B cell (primary cell): Measurements from ENCODE around the gene TUBA3D. TPM values are rescaled to one million over a fixed set of nuclear protein-coding genes. Genes with fewer than 3 reads are reported as not detected.
"Not testable (repeated sequence)": the region's sequence is repeated elsewhere in the genome, so short reads cannot be mapped to it uniquely, and the experiment has no call there.

ENCODE experiments used
- ATAC-seq: fragments of 200-7000 bp; cut with Tn5 transposase; one replicate; pipeline ENCODE4 v1.10.0; 2021; ENCODE audit warnings: low read depth, mild to moderate bottlenecking, moderate number of reproducible peaks, moderate library complexity
- CTCF ChIA-PET: fragments of 350-600 bp; sonication (Branson Sonifier 250); formaldehyde crosslinking; loops from one replicate; lab custom pipeline; 2021; ENCODE audit warnings: antibody characterized with exemption, inconsistent platforms; lab: Charles Lee
- POLR2A ChIA-PET: fragments of 350-600 bp; sonication (Branson Sonifier 250); formaldehyde crosslinking; loops from one replicate; lab custom pipeline; 2021; ENCODE audit warnings: antibody characterized with exemption; lab: Charles Lee
- DNase-seq: peaks from one replicate; pipeline ENCODE4 v3.0.0; 2013
- H2AFZ ChIP-seq: 2 replicates; pipeline ENCODE4 v1.6.1; 2012; ENCODE audit warnings: mild to moderate bottlenecking, low read depth, low read length; ENCODE audit not compliant: insufficient read depth, poor library complexity, severe bottlenecking
- H3K27ac ChIP-seq, 2 donors: 1 replicate in 1 of 2; 2 replicates in 1 of 2; pipeline ENCODE4 v1.5.1; 2012 to 2013; ENCODE audit warnings: low read length in 2 of 2, mild to moderate bottlenecking in 2 of 2, moderate library complexity in 1 of 2
- H3K27me3 ChIP-seq, 4 experiments: fragments of 200-600 bp in 1 of 4; sonication (generic) in 1 of 4; replicated peaks in 1 of 4; 1 replicate in 2 of 4; 2 replicates in 2 of 4; pipeline versions ENCODE4 v1.6.1 to v1.7.0; 2013 to 2016; ENCODE audit warnings: low read length in 3 of 4, mild to moderate bottlenecking in 2 of 4, mixed read lengths in 1 of 4, moderate library complexity in 1 of 4; ENCODE audit not compliant: insufficient read depth in 4 of 4, control insufficient read depth in 3 of 4; ENCODE audit errors: control extremely low read depth in 1 of 4
- H3K36me3 ChIP-seq, 2 experiments: replicated peaks in 1 of 2; 1 replicate in 1 of 2; 2 replicates in 1 of 2; pipeline versions ENCODE4 v1.6.1 to v1.7.1; 2013; ENCODE audit warnings: low read length in 1 of 2; ENCODE audit not compliant: insufficient read depth in 2 of 2, control insufficient read depth in 1 of 2; ENCODE audit errors: control extremely low read depth in 1 of 2, extremely low read depth in 1 of 2
- H3K4me1 ChIP-seq, 2 donors: fragments of 200-600 bp in 1 of 2; sonication (generic) in 1 of 2; 1 replicate in 1 of 2; 2 replicates in 1 of 2; pipeline versions ENCODE4 v1.5.1 to v1.6.1; 2013 to 2017; ENCODE audit warnings: low read length in 2 of 2; ENCODE audit not compliant: control insufficient read depth in 2 of 2, insufficient read depth in 2 of 2
- H3K4me2 ChIP-seq: replicated peaks from 2 replicates; pipeline ENCODE3; 2012; ENCODE audit warnings: mild to moderate bottlenecking, low read depth, low read length; ENCODE audit not compliant: poor library complexity, severe bottlenecking
- H3K4me3 ChIP-seq, 5 experiments: fragments of 200-600 bp in 1 of 5; sonication (generic) in 1 of 5; 1 replicate in 3 of 5; 2 replicates in 2 of 5; pipeline versions ENCODE4 v1.5.1 to v1.7.0; 2011 to 2016; ENCODE audit warnings: low read length in 4 of 5, mild to moderate bottlenecking in 4 of 5, low read depth in 2 of 5, control low read depth in 1 of 5, moderate library complexity in 1 of 5; ENCODE audit not compliant: insufficient read depth in 1 of 5; ENCODE audit errors: control extremely low read depth in 1 of 5, extremely low read depth in 1 of 5
- H3K79me2 ChIP-seq: fragments of 200-600 bp; sonication (generic); one replicate; pipeline ENCODE4 v1.6.0; 2016; ENCODE audit warnings: low read length; ENCODE audit not compliant: control insufficient read depth, insufficient read depth
- H3K9ac ChIP-seq: fragments of 200-600 bp; sonication (generic); 2 replicates; pipeline ENCODE4 v1.6.1; 2017; ENCODE audit warnings: mild to moderate bottlenecking, low read length, moderate library complexity
- H3K9me3 ChIP-seq, 3 donors: one replicate each; pipeline versions ENCODE4 v1.6.1 to v1.7.1; 2013; ENCODE audit warnings: low read length in 2 of 3; ENCODE audit not compliant: control insufficient read depth in 2 of 3, insufficient read depth in 1 of 3; ENCODE audit errors: control extremely low read depth in 1 of 3
- H4K20me1 ChIP-seq: 2 replicates; pipeline ENCODE4 v1.6.0; 2012; ENCODE audit warnings: mild to moderate bottlenecking, low read length; ENCODE audit not compliant: insufficient read depth, control insufficient read depth, poor library complexity, severe bottlenecking
- H3K27ac Mint-ChIP-seq: one replicate; pipeline ENCODE4 v1.8.0; 2021; ENCODE audit warnings: mixed read lengths
- H3K27me3 Mint-ChIP-seq: one replicate; pipeline ENCODE4 v1.8.0; 2021; ENCODE audit warnings: mixed read lengths
- H3K4me1 Mint-ChIP-seq: one replicate; pipeline ENCODE4 v1.8.0; 2021; ENCODE audit warnings: mixed read lengths
- H3K4me3 Mint-ChIP-seq: one replicate; pipeline ENCODE4 v1.8.0; 2021; ENCODE audit warnings: mixed read lengths
- H3K9me3 Mint-ChIP-seq: one replicate; pipeline ENCODE4 v1.8.0; 2022; ENCODE audit warnings: mixed read lengths; ENCODE audit not compliant: insufficient read depth
- WGBS: methylation state at CpG from one replicate; pipeline ENCODE4 v1.1.5; 2013; ENCODE audit warnings: missing lambda C conversion rate; ENCODE audit not compliant: insufficient coverage; 5-methylcytosine and 5-hydroxymethylcytosine counted together
- intact Hi-C: fragments of 100-400 bp; cut with micrococcal nuclease; formaldehyde crosslinking; loops from one replicate; pipeline ENCODE4 v1.10.0; 2022
- polyA plus RNA-seq: library from polyadenylated mRNA; depleted of rRNA; stranded (reverse); fragments of >200 nt; gene quantifications from 2 replicates; pipeline ENCODE4 v1.2.3, GENCODE V29; 2012
- total RNA-seq, 2 donors: library from RNA; stranded (reverse); fragments of 120-200 nt in 1 of 2; gene quantifications; 1 replicate in 1 of 2; 2 replicates in 1 of 2; pipeline versions ENCODE4 v1.2.3 to v1.2.4, GENCODE V29; 2013 to 2022

Gene TUBA3D
- total and polyA plus RNA-seq, 2 donors (not counting 1 experiment from before 2014, with no cell fraction given), result not detected

- H3K79me2 ChIP-seq, H3K27ac ChIP-seq, H3K9me3 ChIP-seq, H3K36me3 ChIP-seq, H3K27me3 Mint-ChIP-seq, POLR2A ChIA-PET, H3K9me3 Mint-ChIP-seq, H3K9ac ChIP-seq, ATAC-seq, DNase-seq, H3K4me3 Mint-ChIP-seq, H3K4me1 ChIP-seq, H2AFZ ChIP-seq, CTCF ChIA-PET, H3K4me1 Mint-ChIP-seq, H4K20me1 ChIP-seq, intact Hi-C loops, H3K27ac Mint-ChIP-seq, H3K4me2 ChIP-seq, H3K4me3 ChIP-seq, H3K27me3 ChIP-seq: not testable (repeated sequence)
- WGBS, result 96% methylated on average over 6 of the region's 18 CpGs
These were observed 2.3 kb downstream of the TUBA3D start for GRCh38 chr2:131478074-131478849.

GRCh38 chr2:131478850-131479461 is 3.0 kb downstream of the TUBA3D start:
- H3K9ac ChIP-seq, ATAC-seq, H3K4me2 ChIP-seq, H3K9me3 Mint-ChIP-seq, intact Hi-C loops, H4K20me1 ChIP-seq, DNase-seq, H3K27me3 ChIP-seq, H3K27me3 Mint-ChIP-seq, H3K27ac ChIP-seq, H3K4me1 ChIP-seq, CTCF ChIA-PET, H3K4me1 Mint-ChIP-seq, H2AFZ ChIP-seq, H3K9me3 ChIP-seq, H3K36me3 ChIP-seq, H3K4me3 Mint-ChIP-seq, POLR2A ChIA-PET, H3K4me3 ChIP-seq, H3K27ac Mint-ChIP-seq, H3K79me2 ChIP-seq: not testable (repeated sequence)
- WGBS, result 100% methylated on average over 7 of the region's 9 CpGs

- H4K20me1 ChIP-seq, H3K27ac ChIP-seq, H2AFZ ChIP-seq, H3K9me3 Mint-ChIP-seq, H3K4me3 Mint-ChIP-seq, H3K4me1 Mint-ChIP-seq, H3K27me3 ChIP-seq, DNase-seq, H3K9ac ChIP-seq, H3K36me3 ChIP-seq, H3K27ac Mint-ChIP-seq, H3K9me3 ChIP-seq, H3K4me1 ChIP-seq, H3K79me2 ChIP-seq, POLR2A ChIA-PET, CTCF ChIA-PET, H3K27me3 Mint-ChIP-seq, intact Hi-C loops, H3K4me2 ChIP-seq, H3K4me3 ChIP-seq, ATAC-seq: not testable (repeated sequence)
- WGBS, result 100% methylated on average over 11 of the region's 20 CpGs
These were observed 4.4 kb downstream of the TUBA3D start for GRCh38 chr2:131480351-131480750.
